DND-41 (cell line): ENCODE data around the gene CTBP2.

Experiments used
- ATAC-seq: fragments of 200-7000 bp; cut with Tn5 transposase; 3 replicates; pipeline ENCODE4 v1.9.1; 2021; ENCODE audit warnings: low read depth; ENCODE audit not compliant: insufficient read depth
- DNase-seq: peaks from one replicate; pipeline ENCODE4 v3.0.0-alpha.2; 2020
- H2AFZ ChIP-seq: 2 replicates; pipeline ENCODE4 v1.6.0; 2012; ENCODE audit warnings: low read depth, low read length
- H3K27ac ChIP-seq: 2 replicates; pipeline ENCODE4 v1.5.1; 2012; ENCODE audit warnings: low read length, inconsistent platforms
- H3K27me3 ChIP-seq: fragments of 200-600 bp; sonication (generic); 2 replicates; pipeline ENCODE4 v1.6.0; 2012; ENCODE audit warnings: low read length, mild to moderate bottlenecking, inconsistent platforms; ENCODE audit not compliant: insufficient read depth, poor library complexity
- H3K36me3 ChIP-seq: 2 replicates; pipeline ENCODE4 v1.5.1; 2012; ENCODE audit warnings: low read length, inconsistent platforms; ENCODE audit not compliant: insufficient read depth
- H3K4me1 ChIP-seq: 2 replicates; pipeline ENCODE4 v1.5.1; 2012; ENCODE audit warnings: mild to moderate bottlenecking, low read length; ENCODE audit not compliant: insufficient read depth
- H3K4me2 ChIP-seq: 2 replicates; pipeline ENCODE4 v1.6.0; 2012; ENCODE audit warnings: mild to moderate bottlenecking, moderate library complexity, low read length, inconsistent platforms; ENCODE audit not compliant: insufficient read depth
- H3K4me3 ChIP-seq, 2 experiments: fragments of 200-600 bp in 1 of 2; shearing (Covaris generic) in 1 of 2; 2 replicates each; pipeline ENCODE4 v1.5.1; 2012 to 2016; ENCODE audit warnings: inconsistent platforms in 2 of 2, low read length in 2 of 2, mild to moderate bottlenecking in 2 of 2, low read depth in 1 of 2, moderate library complexity in 1 of 2
- H3K79me2 ChIP-seq: 2 replicates; pipeline ENCODE4 v1.6.0; 2012; ENCODE audit warnings: low read length, inconsistent platforms; ENCODE audit not compliant: insufficient read depth
- H3K9ac ChIP-seq: 2 replicates; pipeline ENCODE4 v1.6.0; 2012; ENCODE audit warnings: low read depth, mild to moderate bottlenecking, inconsistent platforms, low read length, moderate library complexity
- H3K9me3 ChIP-seq: 2 replicates; pipeline ENCODE4 v1.5.1; 2012; ENCODE audit warnings: low read length, moderate library complexity, mild to moderate bottlenecking, inconsistent platforms; ENCODE audit not compliant: insufficient read depth, severe bottlenecking
- H4K20me1 ChIP-seq: 2 replicates; pipeline ENCODE4 v1.6.0; 2012; ENCODE audit warnings: low read length; ENCODE audit not compliant: insufficient read depth
- EZH2 ChIP-seq: IDR thresholded peaks from 3 replicates; pipeline ENCODE4 v1.6.1; 2012; ENCODE audit warnings: borderline replicate concordance, low read depth, mild to moderate bottlenecking, moderate library complexity, low read length, inconsistent platforms; ENCODE audit not compliant: severe bottlenecking
- TF ChIP-seq, protein P1 (sequence below): IDR thresholded peaks from 2 replicates; pipeline ENCODE4 v1.5.1; 2012; ENCODE audit warnings: borderline replicate concordance, low read length, moderate library complexity, mild to moderate bottlenecking; ENCODE audit not compliant: poor library complexity, severe bottlenecking; ENCODE audit errors: extremely low read depth

Gene CTBP2

DNA sequence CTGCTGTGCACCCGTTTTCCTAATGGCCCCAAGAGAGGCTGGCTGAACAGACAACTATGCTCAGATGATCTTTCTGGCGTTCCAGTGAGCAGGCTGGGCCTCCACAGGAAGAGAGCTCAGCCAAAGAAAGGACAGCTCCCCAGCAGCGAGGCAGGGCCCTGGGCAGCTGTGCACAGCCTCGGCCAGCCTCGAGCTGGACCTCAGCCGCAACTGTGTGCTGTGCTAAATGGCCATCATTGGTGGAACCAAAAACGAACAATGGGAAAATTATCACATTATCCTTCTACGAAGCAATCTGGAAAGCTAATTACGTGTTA lies 97.5 kb downstream of the CTBP2 start:
- H4K20me1 ChIP-seq: peaks cover 58% of the 10 kb centered on the region

GRCh38 chr10:125062227-125062913 lies 98.0 kb downstream of the CTBP2 start:
- H3K27me3 ChIP-seq: no peaks in the 10 kb centered on the region
- no peak overlapping the region for H2AFZ ChIP-seq
- H3K9me3 ChIP-seq: no peaks in the 10 kb centered on the region
- peaks cover 5% of the 10 kb centered on the region; the same call in 1 of the 2 replicates for H3K36me3 ChIP-seq
- DNase-seq (no peak), ATAC-seq (no peak)
- H3K4me2 ChIP-seq: no peak overlapping the region
- no peak for TF ChIP-seq EZH2
- TF ChIP-seq, protein P1, sequence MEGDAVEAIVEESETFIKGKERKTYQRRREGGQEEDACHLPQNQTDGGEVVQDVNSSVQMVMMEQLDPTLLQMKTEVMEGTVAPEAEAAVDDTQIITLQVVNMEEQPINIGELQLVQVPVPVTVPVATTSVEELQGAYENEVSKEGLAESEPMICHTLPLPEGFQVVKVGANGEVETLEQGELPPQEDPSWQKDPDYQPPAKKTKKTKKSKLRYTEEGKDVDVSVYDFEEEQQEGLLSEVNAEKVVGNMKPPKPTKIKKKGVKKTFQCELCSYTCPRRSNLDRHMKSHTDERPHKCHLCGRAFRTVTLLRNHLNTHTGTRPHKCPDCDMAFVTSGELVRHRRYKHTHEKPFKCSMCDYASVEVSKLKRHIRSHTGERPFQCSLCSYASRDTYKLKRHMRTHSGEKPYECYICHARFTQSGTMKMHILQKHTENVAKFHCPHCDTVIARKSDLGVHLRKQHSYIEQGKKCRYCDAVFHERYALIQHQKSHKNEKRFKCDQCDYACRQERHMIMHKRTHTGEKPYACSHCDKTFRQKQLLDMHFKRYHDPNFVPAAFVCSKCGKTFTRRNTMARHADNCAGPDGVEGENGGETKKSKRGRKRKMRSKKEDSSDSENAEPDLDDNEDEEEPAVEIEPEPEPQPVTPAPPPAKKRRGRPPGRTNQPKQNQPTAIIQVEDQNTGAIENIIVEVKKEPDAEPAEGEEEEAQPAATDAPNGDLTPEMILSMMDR: no peak
- peaks cover 55% of the 10 kb centered on the region for H4K20me1 ChIP-seq
- no peak overlapping the region for H3K27ac ChIP-seq
- H3K4me1 ChIP-seq: peaks cover 18% of the 10 kb centered on the region
- no peak overlapping the region for H3K9ac ChIP-seq
- H3K4me3 ChIP-seq: no peak overlapping the region
- H3K79me2 ChIP-seq: peaks cover 60% of the 10 kb centered on the region

More for the DNA sequence above, 97.5 kb downstream of the CTBP2 start:
- H3K9me3 ChIP-seq: no peaks in the 10 kb centered on the region
- no peak overlapping the region for H3K4me2 ChIP-seq
- peaks cover 61% of the 10 kb centered on the region for H3K79me2 ChIP-seq
- H3K27me3 ChIP-seq: no peaks in the 10 kb centered on the region
- no peak overlapping the region for H3K4me3 ChIP-seq
- TF ChIP-seq EZH2: no peak
- TF ChIP-seq, protein P1: no peak
- DNase-seq (no peak), ATAC-seq (no peak)
- no peak overlapping the region for H3K27ac ChIP-seq
- no peak overlapping the region for H3K9ac ChIP-seq
- peaks cover 18% of the 10 kb centered on the region for H3K4me1 ChIP-seq
- H2AFZ ChIP-seq: no peak overlapping the region
- peaks cover 5% of the 10 kb centered on the region; the same call in 1 of the 2 replicates for H3K36me3 ChIP-seq

- peaks cover 5% of the 10 kb centered on the region; the same call in 1 of the 2 replicates for H3K36me3 ChIP-seq
- no peak overlapping the region for H3K9ac ChIP-seq
- no peak overlapping the region for H3K4me3 ChIP-seq
- H3K4me1 ChIP-seq: peaks cover 18% of the 10 kb centered on the region
- TF ChIP-seq EZH2: no peak
- TF ChIP-seq, protein P1: no peak
- no peaks in the 10 kb centered on the region for H3K27me3 ChIP-seq
- H3K27ac ChIP-seq: no peak overlapping the region
- no peak overlapping the region for H2AFZ ChIP-seq
- peaks cover 62% of the 10 kb centered on the region for H3K79me2 ChIP-seq
- no peaks in the 10 kb centered on the region for H3K9me3 ChIP-seq
- H4K20me1 ChIP-seq: peaks cover 61% of the 10 kb centered on the region
- ATAC-seq (no peak), DNase-seq (no peak)
- no peak overlapping the region for H3K4me2 ChIP-seq
Observed at GRCh38 chr10:125061557-125062226, 98.7 kb downstream of the CTBP2 start.
